KBM-7 (cell line): Measurements from ENCODE around the gene INS.
"Not testable (repeated sequence)": the region's sequence is repeated elsewhere in the genome, so short reads cannot be mapped to it uniquely, and the experiment has no call there.

ENCODE experiments used
- DNase-seq: peaks from one replicate; pipeline ENCODE4 v3.0.0-alpha.2; 2015
- in situ Hi-C: fragments of 300-500 bp; cut with MboI; formaldehyde crosslinking; loops from 2 replicates; pipeline ENCODE4 v1.14.3; 2020; ENCODE audit warnings: low sequenced_read_pairs, low pct_unique_long_range_greater_than_20kb, mixed read lengths

Gene INS

DNA sequence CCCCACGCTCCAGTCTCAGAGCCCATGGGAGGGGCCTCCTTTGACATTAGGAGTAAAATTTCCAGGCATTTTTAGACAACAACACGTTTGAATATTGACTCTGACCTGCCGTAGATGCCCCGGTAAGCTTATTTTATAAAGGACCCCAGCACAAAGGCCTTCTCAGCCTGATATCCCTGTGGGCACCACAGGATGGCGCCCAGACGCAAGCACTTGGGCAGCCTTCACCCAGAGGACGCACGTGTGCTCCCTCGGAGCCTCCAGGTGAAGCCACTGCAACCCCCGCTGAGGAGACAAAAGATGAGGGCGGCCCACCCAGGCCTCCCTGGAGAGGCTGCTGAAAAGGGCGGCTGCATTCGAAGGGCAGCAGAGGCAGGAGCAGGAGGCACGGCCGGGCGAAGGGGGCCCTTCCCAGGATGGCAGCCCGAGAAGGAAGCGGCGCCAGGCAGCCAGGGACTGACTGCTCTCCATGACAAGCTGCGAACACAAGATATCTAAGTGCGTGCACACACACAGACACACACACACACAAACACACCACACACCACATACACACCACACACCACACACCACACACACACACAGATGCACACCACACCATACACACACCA, 25.8 kb upstream of the INS start:
- in situ Hi-C loops, result loop anchor here (25.0 kb wide), 1 partner anchor 351 kb away; no protein-coding TSS in a partner anchor
- peak; percentile 69 for DNase-seq

DNA sequence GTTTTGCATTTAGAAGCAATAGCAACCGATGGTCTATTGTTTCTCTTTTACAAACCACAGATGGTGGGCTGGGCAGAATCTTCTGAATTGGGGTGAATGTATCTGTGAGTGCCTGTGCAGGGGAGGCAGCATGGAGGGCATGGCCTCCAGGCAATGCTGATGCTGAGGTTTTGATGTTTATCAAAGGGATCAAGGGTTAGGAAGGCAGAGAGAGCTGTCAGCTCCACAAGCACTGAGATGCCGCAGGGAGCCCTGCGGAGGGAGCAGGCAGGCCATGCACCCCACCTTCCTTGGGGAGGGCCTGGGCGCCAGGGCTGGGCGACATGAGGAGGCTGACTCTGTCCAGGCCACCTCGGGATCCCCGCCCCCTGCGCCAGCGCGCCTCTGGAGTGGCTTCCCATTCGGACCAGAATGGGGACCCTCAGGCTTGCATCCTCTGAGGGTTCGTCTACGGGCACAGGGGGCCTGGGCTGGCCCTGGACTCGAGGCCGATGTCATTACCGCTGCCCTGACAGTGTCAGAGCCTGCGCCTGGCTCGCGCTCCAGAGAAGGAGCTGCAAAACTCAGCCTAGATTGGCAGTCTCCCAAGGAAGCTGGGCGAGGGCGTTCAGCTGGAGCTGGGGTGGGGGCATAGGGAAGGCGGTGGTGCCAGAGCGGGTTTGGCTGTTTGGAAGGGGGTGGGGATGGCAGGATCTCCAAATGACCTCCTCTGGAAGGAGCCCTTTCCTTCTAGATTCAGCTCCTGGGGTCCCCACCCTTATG, 24.5 kb upstream of the INS start:
- in situ Hi-C loops, result loop anchor here (25.0 kb wide), 1 partner anchor 352 kb away; no protein-coding TSS in a partner anchor
- DNase-seq, result no peak

DNA sequence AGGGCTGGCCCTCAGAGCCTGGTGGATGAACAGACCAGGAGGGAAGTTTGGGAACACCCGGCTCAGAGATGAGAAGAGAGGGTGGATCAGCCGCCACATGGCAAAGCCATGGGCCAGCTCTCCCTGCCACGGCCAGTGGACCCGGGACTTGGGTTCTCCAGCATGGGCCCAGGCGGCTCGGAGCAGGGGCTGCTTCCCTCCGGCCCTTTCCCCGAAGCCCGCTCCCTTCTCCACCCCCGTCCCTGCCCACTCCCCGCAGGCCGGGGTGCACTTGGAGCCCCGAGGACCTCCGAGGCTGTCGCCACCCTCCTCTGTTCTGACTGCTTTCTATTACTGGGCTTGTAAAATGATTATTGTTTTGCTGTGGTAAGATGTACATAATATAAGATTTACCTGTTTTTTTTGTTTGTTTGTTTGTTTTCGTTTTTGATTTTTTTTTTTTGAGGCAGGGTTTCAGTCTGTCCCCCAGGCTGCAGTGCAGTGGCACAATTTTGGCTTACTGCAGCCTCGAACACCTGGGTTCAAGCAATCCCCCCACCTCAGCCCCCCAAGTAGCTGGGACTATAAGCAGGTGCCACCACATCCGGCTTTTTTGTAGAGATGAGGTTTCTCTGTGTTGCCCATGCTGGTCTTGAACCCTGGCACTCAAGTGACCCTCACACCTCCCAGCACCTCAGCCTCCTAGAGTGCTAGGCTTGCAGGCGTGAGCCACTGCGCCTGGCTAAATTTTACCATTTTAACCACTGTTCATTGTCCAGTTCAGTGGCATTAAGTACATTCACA, 21.9 kb upstream of the INS start:
- no peak for DNase-seq
- in situ Hi-C loops, result loop anchor here (25.0 kb wide), 1 partner anchor 354 kb away; no protein-coding TSS in a partner anchor

DNA sequence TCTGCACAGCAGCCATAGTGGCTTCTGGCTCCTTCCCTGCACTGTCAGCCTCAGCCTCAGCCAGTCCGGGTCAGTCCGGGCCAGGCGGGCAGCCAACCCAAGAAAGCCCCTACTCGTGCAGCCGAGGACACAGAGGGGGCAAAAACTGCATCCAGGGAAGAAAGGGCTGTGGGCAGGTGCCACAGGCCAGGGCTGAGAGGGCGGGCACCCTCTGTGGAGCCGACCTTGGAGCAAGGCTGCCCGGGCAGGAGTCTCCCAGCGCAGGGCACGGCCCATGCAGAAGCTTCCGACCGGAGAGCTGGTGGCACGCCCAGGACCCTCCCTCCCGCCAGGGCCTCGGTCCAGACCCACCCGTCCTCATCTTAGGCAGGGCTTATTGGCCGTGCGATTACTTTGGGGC, 21.1 kb upstream of the INS start:
- DNase-seq, result no peak
- in situ Hi-C loops, result loop anchor here (25.0 kb wide), 1 partner anchor 355 kb away; no protein-coding TSS in a partner anchor

DNA sequence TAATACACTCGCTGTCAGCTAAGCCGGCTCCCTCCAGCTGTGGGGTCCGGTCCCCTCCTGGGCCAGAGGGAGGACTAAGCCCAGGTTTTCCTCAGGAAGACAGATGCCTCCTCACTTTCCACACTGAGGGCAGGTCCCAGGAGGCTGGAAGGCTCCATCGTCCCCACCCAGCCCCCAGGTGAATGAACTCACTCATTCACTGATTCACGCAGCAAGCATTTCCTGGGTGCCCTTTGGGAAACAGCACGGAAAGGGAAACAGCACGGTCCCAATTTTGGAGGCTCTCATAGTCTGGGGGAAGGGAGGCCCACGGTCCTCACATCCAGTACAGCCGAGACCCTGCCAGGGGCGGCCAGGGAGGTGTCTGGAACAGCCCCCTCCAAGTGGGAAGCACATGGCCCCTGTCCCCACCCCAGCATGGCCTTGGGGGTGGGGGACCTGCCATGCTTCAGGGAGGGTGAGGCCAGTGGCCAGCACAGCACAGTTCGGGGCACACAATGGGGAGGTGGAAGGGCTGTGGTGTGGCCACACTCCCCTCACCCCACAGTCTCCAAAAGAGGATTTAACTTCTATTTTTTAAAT, 19.9 kb upstream of the INS start:
- in situ Hi-C loops, result loop anchor here (25.0 kb wide), 1 partner anchor 356 kb away; no protein-coding TSS in a partner anchor
- no peak for DNase-seq

DNA sequence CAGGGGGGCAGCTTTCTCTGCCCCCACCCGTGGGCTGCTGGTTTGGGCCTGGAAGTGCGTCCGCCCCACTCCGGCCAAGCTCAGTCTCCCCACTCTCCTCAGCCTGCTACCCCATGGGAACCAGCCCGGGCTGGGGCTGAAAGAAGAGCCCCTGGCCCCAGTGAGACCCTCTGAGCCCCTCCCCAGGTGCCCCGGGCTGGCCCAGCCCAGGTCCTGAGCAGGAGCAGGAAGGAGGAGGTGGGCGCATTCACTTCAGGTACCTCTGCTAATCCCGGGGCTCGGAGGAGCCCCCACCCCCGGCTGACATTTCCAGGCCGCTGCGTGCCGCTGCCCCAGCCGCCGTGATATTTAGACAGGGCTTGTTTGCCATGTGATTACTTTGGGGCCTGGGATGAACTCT, 19.3 kb upstream of the INS start:
- no peak for DNase-seq
- in situ Hi-C loops, result loop anchor here (25.0 kb wide), 1 partner anchor 357 kb away; no protein-coding TSS in a partner anchor

DNA sequence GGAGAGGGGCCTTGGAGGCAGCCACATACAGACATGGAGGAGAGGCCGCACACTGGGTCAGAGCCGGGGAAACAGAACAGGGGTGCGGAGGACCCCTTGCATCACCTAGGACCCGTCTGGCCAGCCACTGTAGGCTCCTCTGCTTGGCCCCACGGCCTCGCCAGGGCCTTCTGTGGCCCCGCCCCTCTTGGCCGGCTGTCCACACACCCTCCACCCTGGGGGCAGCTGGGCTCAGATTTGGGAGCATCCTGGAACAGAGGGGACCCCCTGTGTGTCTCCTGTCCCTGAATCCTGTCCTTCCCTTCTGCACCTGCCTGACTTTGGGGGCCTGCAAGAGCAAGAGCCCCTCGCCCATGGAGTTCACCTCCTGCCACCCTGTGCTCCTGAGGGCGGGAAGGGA, 18.5 kb upstream of the INS start:
- in situ Hi-C loops, result loop anchor here (25.0 kb wide), 1 partner anchor 358 kb away; no protein-coding TSS in a partner anchor
- no peak for DNase-seq

DNA sequence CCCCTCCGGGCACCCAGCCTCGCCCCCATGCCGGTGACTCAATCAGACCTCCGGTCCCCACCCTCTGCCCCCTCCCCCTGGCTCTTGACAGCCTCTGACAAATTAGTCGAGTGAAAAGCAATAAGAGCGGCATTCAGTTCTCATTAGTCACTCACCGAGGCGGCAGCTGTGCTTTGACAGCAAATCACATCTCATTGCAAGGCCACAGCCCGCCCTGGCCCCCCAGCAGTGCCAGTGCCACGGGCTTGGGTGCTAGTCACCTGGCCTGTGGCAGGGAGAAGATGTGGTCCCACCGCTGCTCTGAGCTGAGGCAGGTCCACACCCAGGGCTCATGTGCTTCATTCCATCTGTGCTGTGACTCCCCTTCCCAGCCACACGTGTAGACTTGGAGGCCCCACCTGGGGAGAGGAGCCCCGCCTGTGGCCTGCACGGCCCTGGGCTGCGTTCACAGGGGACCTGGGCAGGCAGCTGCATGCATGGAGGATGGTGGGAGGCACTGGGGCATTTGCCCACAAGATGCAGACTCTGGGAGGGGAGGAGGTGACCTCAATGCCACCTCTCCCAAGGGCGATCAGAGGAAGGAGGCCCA, 18.0 kb upstream of the INS start:
- in situ Hi-C loops, result loop anchor here (25.0 kb wide), 1 partner anchor 358 kb away; no protein-coding TSS in a partner anchor
- DNase-seq, result no peak

DNA sequence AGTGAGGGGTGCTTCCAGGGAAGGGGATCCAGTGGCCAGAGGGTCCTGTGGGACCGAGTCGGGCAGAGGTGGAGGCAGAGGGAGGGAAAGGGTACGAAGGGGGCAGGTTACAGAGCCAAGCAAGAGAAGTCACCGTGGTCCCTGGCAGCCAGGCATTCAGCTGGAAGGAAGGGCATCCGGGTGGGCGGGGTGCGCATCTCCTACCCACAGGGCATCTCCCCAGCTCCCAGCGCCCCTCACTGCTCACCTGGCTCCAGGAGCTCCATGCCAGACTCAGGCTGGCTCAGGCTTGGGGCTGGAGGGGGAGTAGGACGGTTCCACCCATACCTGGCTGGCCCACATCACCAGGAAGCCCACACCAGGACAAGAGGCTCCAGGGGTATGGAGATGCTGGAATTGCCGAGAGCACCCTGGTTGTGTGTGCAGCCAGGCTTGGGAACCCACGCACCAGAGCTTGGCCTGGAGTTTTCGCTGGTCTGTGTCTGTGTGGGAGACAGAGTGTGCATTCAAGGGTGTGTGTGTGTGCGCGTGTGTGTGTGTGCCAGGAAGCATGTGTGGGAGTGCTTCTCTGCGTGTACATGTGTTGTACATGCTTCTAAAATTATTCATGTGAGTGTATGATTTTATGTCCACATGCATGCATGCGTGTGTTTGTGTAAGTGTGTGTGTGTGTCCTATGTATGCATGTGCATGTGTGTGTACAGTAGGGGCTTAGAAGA, 17.2 kb upstream of the INS start:
- in situ Hi-C loops, result loop anchor here (25.0 kb wide), 1 partner anchor 359 kb away; no protein-coding TSS in a partner anchor
- not testable (repeated sequence) for DNase-seq

DNA sequence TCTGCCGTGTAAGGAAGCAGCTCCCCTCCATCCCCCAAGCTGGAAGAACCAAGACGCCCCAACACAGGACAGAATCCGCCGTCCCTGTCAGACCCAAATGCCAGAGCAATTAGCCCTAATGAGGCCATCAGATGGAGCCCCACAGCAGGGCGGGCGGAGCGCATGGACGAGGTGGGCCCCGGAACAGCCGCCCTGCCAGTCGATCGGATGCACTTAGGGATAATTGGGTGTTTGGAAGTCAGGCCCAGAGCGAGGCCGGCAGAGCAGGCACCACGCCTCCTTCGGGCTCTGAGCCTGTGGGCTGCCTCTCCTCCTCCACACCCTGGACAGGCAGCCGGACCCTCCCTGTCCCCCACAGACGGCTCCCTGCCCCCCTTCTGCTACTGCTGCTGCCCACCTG, 16.1 kb upstream of the INS start:
- DNase-seq, result no peak
- in situ Hi-C loops, result loop anchor here (25.0 kb wide), 1 partner anchor 360 kb away; no protein-coding TSS in a partner anchor

DNA sequence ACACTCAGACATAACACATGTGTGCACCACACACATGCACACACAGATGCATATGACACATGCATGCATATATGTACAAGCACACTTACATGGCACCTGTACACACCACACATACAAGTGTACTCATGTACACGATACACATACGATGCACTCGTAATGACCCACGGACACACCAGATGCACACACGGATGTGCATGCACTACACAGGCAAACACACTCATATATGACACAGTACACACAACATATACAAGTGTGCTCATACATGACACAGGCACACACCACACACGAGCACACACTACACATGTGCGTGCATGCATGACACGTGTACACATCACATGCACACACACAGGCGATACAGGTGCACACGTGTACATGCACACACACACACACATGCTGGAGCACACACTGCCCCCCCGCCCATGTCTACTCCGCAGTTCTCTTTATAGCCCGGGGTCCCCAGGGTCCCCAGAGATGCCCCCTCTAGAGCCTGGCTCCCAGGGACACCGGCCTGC, 15.4 kb upstream of the INS start:
- DNase-seq, result no peak
- in situ Hi-C loops, result loop anchor here (25.0 kb wide), 1 partner anchor 361 kb away; no protein-coding TSS in a partner anchor

DNA sequence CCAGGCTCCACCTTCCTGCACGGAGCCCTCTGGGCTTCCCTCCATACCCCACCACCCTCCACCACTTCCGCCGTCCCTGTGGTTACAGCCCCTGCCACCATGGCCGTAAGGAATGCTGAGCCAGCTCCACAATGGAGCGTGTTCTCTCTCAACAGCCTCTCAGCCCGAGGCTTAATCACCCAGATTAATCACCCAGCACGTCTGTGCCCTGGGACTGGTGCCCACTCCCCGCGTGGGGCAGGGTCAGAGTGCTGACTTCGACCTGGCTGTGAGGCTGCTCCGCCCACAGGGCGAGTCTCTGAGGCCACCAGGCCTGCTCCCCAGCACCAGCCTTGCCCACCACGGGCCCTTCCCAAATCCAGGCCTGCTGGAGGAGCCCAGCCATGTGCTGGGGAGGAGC, 14.7 kb upstream of the INS start:
- in situ Hi-C loops, result loop anchor here (25.0 kb wide), 1 partner anchor 362 kb away; no protein-coding TSS in a partner anchor
- no peak for DNase-seq

DNA sequence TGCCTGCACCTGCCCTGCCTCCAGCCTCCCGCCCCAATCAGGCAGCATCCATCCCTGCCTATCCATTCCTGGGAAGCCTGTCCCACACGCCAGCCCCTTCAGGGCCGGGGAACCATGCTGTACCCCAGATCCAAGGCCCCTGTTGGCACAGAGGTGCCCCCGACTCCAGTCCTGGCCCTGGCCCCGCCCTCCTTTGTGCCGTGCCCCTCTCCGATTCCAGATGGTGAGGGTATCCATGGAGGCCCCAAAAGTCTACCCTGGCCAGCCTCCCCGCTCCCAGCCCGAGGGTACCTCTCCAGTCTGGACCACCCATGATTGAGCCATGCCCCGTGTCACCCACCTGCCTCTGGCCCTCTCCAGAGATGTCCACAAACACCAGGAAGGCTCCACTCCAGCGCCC, 13.4 kb upstream of the INS start:
- in situ Hi-C loops, result no loop called here
- DNase-seq, result no peak

DNA sequence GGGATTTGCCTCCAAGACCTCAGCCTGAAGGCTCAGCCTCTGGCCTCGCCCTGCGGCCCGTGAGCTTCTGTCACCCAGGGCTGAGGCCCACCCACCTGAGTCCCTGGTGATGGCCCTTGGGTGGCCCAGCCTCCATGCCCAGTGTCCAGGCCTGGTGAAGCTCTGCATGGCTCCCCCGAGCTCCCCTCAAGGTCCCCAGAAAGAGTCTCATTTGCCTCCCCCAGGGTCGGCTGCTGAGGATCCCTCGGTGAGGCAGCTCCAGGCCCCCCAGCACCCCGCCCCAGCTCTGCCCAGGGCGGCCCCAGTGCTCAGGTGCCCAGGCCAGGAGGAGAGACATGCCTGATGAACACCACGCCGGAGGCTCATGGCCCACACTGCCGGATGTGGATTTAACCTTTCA, 12.8 kb upstream of the INS start:
- in situ Hi-C loops, result no loop called here
- no peak for DNase-seq

DNA sequence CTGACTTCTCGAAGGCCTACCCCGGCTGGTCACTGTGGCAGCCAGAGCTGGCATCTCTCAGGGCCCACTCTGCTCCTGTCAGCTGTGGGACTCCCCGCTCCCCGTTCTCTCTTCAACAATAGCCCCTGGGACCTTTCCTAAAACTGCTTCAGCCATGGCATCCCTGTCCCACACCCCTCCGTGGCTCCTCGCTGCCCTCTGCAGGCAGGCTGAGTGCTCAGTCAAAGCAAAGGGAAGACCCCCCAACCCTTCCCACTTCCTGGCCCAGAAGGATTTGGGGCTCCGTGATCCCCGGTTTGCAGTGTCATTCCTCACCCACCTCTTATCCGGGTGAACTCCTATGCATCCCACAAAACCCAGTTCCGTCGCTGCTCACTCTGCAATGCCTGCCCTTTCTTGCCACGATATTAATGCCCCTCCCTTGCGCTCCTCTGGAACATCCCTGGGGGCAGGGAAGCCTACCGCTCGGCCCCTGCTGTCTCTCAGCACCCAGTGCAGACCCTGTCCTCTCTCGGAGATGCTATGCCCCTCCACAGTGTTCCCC, 12.2 kb upstream of the INS start:
- in situ Hi-C loops, result no loop called here
- no peak for DNase-seq

DNA sequence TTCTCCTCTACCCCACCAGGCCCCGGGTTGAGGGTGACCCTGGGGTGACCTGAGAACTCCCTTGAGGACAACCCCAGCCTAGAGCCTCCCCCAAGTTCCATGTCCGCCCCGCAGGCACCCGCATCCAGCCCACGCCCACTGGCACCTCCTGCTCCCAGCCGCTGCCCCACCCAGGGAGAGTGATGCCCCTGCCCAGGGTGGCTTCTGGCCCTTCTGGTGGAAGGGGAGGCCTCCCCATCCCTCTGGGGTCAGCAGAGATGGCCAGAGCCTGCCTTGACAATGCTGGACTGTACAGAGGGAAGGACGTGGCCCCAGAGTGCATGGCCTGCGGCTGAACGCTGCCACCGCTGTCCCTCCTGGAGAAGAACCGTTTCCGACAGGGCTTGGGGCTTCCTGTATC, 11.7 kb upstream of the INS start:
- in situ Hi-C loops, result no loop called here

DNA sequence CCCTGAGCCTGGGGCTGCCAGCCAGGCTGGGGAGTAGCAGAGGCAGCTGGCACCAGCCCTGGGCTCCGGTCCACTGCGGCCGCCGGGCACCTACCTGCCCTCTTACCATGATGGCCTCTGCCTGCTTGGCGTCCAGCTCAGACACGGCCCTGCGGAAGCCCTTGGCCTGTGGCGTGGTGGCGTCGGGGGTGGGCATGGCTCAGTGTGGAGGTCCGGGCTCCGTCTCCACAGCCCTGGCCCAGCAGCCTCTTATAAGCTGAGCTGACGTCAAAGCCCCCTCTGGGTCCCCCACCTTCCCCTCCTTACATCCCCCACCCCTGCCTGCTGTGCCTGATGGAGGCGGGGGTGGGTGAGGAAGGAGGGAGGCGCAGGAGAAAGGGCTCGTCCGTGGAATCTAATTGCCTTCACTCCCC, 10.6 kb upstream of the INS start, which contains the start of gene TH:
Gene TH, minus strand, starts transcription at position 225 of the 413 bp plus-strand sequence. Its CDS starts 29 bp downstream, at position 196.
- in situ Hi-C loops, result no loop called here
- DNase-seq, result no peak

More for the DNA sequence above, 11.7 kb upstream of the INS start:
- no peak for DNase-seq
